GM23338 (cell line): ENCODE results near the gene TBCC. TPM values are rescaled to one million over a fixed set of nuclear protein-coding genes. Genes with fewer than 3 reads are reported as not detected.

Source experiments
- ATAC-seq: fragments of 200-7000 bp; cut with Tn5 transposase; 3 replicates; pipeline ENCODE4 v1.9.1; 2020
- DNase-seq: peaks from one replicate; pipeline ENCODE4 v3.0.0-alpha.2; 2015; ENCODE audit warnings: low spot score
- H2AFZ ChIP-seq: fragments of 200-600 bp; sonication (generic); 2 replicates; pipeline ENCODE4 v1.8.0; 2016; ENCODE audit warnings: antibody characterized with exemption, mild to moderate bottlenecking, moderate library complexity
- H3F3A ChIP-seq: fragments of 200-600 bp; sonication (generic); replicated peaks from 2 replicates; pipeline ENCODE4 v1.8.0; 2017; ENCODE audit warnings: antibody characterized with exemption, mixed run types, low read depth
- H3K27ac ChIP-seq: fragments of 200-600 bp; sonication (generic); 2 replicates; pipeline ENCODE4 v1.6.1; 2016; ENCODE audit warnings: low read depth
- H3K27me3 ChIP-seq: fragments of 200-600 bp; sonication (generic); 2 replicates; pipeline ENCODE4 v1.8.0; 2016; ENCODE audit warnings: mild to moderate bottlenecking, mixed run types, moderate library complexity; ENCODE audit not compliant: insufficient read depth
- H3K36me3 ChIP-seq: fragments of 200-600 bp; sonication (generic); 2 replicates; pipeline ENCODE4 v1.8.0; 2016; ENCODE audit warnings: mild to moderate bottlenecking; ENCODE audit not compliant: insufficient read depth
- H3K4me1 ChIP-seq: fragments of 200-600 bp; sonication (generic); 2 replicates; pipeline ENCODE4 v1.8.0; 2016; ENCODE audit warnings: mild to moderate bottlenecking, moderate library complexity; ENCODE audit not compliant: insufficient read depth
- H3K4me2 ChIP-seq: fragments of 200-600 bp; sonication (generic); 2 replicates; pipeline ENCODE4 v1.7.1; 2017; ENCODE audit warnings: mixed run types
- H3K4me3 ChIP-seq: fragments of 200-600 bp; sonication (generic); 2 replicates; pipeline ENCODE4 v1.6.1; 2016; ENCODE audit warnings: mixed run types
- H3K79me2 ChIP-seq: fragments of 200-600 bp; sonication (generic); replicated peaks from 2 replicates; pipeline ENCODE4 v1.8.0; 2017; ENCODE audit warnings: mild to moderate bottlenecking; ENCODE audit not compliant: insufficient read depth
- H3K9me2 ChIP-seq: fragments of 200-600 bp; sonication (generic); 2 replicates; pipeline ENCODE4 v1.8.0; 2017; ENCODE audit not compliant: insufficient read depth
- H4K20me1 ChIP-seq: fragments of 200-600 bp; sonication (generic); replicated peaks from 2 replicates; pipeline ENCODE4 v1.8.0; 2017; ENCODE audit warnings: mild to moderate bottlenecking; ENCODE audit not compliant: insufficient read depth
- H3K27ac Mint-ChIP-seq: 2 replicates; pipeline ENCODE4 v1.8.0; 2020; ENCODE audit warnings: inconsistent platforms, mild to moderate bottlenecking, moderate library complexity, mixed read lengths
- H3K27me3 Mint-ChIP-seq: 3 replicates; pipeline ENCODE4 v1.8.0; 2022; ENCODE audit warnings: low read depth, mild to moderate bottlenecking, moderate library complexity, mixed read lengths, inconsistent platforms; ENCODE audit not compliant: insufficient read depth, poor library complexity
- H3K36me3 Mint-ChIP-seq: 3 replicates; pipeline ENCODE4 v1.8.0; 2021; ENCODE audit warnings: low read depth, mild to moderate bottlenecking, inconsistent platforms, moderate library complexity, mixed read lengths
- H3K4me1 Mint-ChIP-seq: 3 replicates; pipeline ENCODE4 v1.8.0; 2020; ENCODE audit warnings: mild to moderate bottlenecking, inconsistent platforms, mixed read lengths
- H3K4me3 Mint-ChIP-seq: 3 replicates; pipeline ENCODE4 v1.8.0; 2021; ENCODE audit warnings: moderate library complexity, mild to moderate bottlenecking, inconsistent platforms, mixed read lengths
- H3K9me3 Mint-ChIP-seq: 3 replicates; pipeline ENCODE4 v1.8.0; 2020; ENCODE audit warnings: moderate library complexity, mild to moderate bottlenecking, inconsistent platforms, mixed read lengths
- CREB1 ChIP-seq: fragments of 250-450 bp; sonication (Bioruptor Pico); IDR thresholded peaks from 2 replicates; pipeline ENCODE4 v1.5.0; 2020; ENCODE audit warnings: low read depth, mild to moderate bottlenecking, moderate library complexity
- EZH2 ChIP-seq: fragments of 200-600 bp; sonication (generic); IDR thresholded peaks from one replicate; pipeline ENCODE4 v1.8.0; 2017; ENCODE audit warnings: antibody characterized with exemption, mild to moderate bottlenecking, low read depth; ENCODE audit not compliant: unreplicated experiment
- EZH2phosphoT487 ChIP-seq: fragments of 200-600 bp; sonication (generic); IDR thresholded peaks from one replicate; pipeline ENCODE4 v1.8.1; 2018; ENCODE audit warnings: antibody characterized with exemption; ENCODE audit not compliant: unreplicated experiment
- JUNB ChIP-seq: IDR thresholded peaks from one replicate; pipeline ENCODE4 v1.6.1; 2016; ENCODE audit warnings: antibody characterized with exemption; ENCODE audit not compliant: unreplicated experiment
- NANOG ChIP-seq: IDR thresholded peaks from 2 replicates; pipeline ENCODE4 v1.6.1; 2016; ENCODE audit warnings: antibody characterized with exemption, borderline replicate concordance
- POLR2AphosphoS5 ChIP-seq: IDR thresholded peaks from 2 replicates; pipeline ENCODE4 v1.6.1; 2016; ENCODE audit warnings: antibody characterized with exemption, low read depth
- REST ChIP-seq: IDR thresholded peaks from one replicate; pipeline ENCODE4 v1.6.1; 2018; ENCODE audit warnings: antibody characterized with exemption; ENCODE audit not compliant: unreplicated experiment
- STAT1 ChIP-seq: IDR thresholded peaks from one replicate; pipeline ENCODE4 v1.6.1; 2016; ENCODE audit warnings: antibody characterized with exemption; ENCODE audit not compliant: unreplicated experiment
- ZNF114 ChIP-seq: fragments of 250-450 bp; sonication (Bioruptor Pico); IDR thresholded peaks from 2 replicates; pipeline ENCODE4 v1.5.0; 2020; ENCODE audit warnings: mild to moderate bottlenecking, moderate library complexity
- ZNF331 ChIP-seq: fragments of 250-450 bp; sonication (Bioruptor Pico); IDR thresholded peaks from 2 replicates; pipeline ENCODE4 v1.5.0; 2020; ENCODE audit warnings: low read depth, mild to moderate bottlenecking, moderate library complexity
- polyA plus RNA-seq: library from polyadenylated mRNA; unstranded; fragments of >200 nt; fragmentation: Nextera tagmentation; extraction: Ambion mirVana; gene quantifications from 2 replicates; pipeline ENCODE4 v1.2.1, GENCODE V29; 2016
- total RNA-seq: library from RNA; depleted of rRNA; stranded (reverse); fragments of >200 nt; shearing (Covaris generic); gene quantifications from 2 replicates; pipeline ENCODE4 v1.2.3, GENCODE V29; 2014
- TF ChIP-seq, protein P1 (sequence below): fragments of 250-450 bp; sonication (Bioruptor Pico); IDR thresholded peaks from 2 replicates; pipeline ENCODE4 v1.5.0; 2020; ENCODE audit warnings: mild to moderate bottlenecking, moderate library complexity
- TF ChIP-seq, protein P2 (sequence below): IDR thresholded peaks from 2 replicates; pipeline ENCODE4 v1.6.1; 2016; ENCODE audit warnings: antibody characterized with exemption
- TF ChIP-seq, protein P3 (sequence below), 2 experiments: fragments of 200-600 bp in 1 of 2; sonication (generic) in 1 of 2; conservative IDR thresholded peaks; 2 replicates each; pipeline versions ENCODE4 v1.5.1 to v1.6.1; 2016 to 2017; ENCODE audit warnings: antibody characterized with exemption in 2 of 2, low read depth in 2 of 2, mild to moderate bottlenecking in 2 of 2, moderate library complexity in 1 of 2

TBCC gene
- total and polyA plus RNA-seq, 2 experiments from 2014 or later, result 45.0 to 48.3 TPM

GRCh38 chr6:42694586-42694985 is 51.3 kb downstream of the TBCC start:
- H3K36me3 Mint-ChIP-seq, result peaks cover 31% of the 10 kb centered on the region
- H3K27ac ChIP-seq, result no peak overlapping the region
- no peak for TF ChIP-seq NANOG
- TF ChIP-seq, protein P1, sequence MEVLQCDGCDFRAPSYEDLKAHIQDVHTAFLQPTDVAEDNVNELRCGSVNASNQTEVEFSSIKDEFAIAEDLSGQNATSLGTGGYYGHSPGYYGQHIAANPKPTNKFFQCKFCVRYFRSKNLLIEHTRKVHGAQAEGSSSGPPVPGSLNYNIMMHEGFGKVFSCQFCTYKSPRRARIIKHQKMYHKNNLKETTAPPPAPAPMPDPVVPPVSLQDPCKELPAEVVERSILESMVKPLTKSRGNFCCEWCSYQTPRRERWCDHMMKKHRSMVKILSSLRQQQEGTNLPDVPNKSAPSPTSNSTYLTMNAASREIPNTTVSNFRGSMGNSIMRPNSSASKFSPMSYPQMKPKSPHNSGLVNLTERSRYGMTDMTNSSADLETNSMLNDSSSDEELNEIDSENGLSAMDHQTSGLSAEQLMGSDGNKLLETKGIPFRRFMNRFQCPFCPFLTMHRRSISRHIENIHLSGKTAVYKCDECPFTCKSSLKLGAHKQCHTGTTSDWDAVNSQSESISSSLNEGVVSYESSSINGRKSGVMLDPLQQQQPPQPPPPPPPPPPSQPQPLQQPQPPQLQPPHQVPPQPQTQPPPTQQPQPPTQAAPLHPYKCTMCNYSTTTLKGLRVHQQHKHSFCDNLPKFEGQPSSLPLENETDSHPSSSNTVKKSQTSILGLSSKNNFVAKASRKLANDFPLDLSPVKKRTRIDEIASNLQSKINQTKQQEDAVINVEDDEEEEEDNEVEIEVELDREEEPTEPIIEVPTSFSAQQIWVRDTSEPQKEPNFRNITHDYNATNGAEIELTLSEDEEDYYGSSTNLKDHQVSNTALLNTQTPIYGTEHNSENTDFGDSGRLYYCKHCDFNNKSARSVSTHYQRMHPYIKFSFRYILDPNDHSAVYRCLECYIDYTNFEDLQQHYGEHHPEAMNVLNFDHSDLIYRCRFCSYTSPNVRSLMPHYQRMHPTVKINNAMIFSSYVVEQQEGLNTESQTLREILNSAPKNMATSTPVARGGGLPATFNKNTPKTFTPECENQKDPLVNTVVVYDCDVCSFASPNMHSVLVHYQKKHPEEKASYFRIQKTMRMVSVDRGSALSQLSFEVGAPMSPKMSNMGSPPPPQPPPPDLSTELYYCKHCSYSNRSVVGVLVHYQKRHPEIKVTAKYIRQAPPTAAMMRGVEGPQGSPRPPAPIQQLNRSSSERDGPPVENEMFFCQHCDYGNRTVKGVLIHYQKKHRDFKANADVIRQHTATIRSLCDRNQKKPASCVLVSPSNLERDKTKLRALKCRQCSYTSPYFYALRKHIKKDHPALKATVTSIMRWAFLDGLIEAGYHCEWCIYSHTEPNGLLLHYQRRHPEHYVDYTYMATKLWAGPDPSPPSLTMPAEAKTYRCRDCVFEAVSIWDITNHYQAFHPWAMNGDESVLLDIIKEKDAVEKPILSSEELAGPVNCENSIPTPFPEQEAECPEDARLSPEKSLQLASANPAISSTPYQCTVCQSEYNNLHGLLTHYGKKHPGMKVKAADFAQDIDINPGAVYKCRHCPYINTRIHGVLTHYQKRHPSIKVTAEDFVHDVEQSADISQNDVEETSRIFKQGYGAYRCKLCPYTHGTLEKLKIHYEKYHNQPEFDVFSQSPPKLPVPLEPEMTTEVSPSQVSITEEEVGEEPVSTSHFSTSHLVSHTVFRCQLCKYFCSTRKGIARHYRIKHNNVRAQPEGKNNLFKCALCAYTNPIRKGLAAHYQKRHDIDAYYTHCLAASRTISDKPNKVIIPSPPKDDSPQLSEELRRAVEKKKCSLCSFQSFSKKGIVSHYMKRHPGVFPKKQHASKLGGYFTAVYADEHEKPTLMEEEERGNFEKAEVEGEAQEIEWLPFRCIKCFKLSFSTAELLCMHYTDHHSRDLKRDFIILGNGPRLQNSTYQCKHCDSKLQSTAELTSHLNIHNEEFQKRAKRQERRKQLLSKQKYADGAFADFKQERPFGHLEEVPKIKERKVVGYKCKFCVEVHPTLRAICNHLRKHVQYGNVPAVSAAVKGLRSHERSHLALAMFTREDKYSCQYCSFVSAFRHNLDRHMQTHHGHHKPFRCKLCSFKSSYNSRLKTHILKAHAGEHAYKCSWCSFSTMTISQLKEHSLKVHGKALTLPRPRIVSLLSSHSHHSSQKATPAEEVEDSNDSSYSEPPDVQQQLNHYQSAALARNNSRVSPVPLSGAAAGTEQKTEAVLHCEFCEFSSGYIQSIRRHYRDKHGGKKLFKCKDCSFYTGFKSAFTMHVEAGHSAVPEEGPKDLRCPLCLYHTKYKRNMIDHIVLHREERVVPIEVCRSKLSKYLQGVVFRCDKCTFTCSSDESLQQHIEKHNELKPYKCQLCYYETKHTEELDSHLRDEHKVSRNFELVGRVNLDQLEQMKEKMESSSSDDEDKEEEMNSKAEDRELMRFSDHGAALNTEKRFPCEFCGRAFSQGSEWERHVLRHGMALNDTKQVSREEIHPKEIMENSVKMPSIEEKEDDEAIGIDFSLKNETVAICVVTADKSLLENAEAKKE (CRISPR knock-in tag), result no peak
- no peak for TF ChIP-seq ZNF331 (CRISPR knock-in tag)
- TF ChIP-seq CREB1 (CRISPR knock-in tag), result no peak
- TF ChIP-seq POLR2AphosphoS5, result no peak
- TF ChIP-seq EZH2, result no peak
- no peak for TF ChIP-seq ZNF114 (CRISPR knock-in tag)
- no peak for TF ChIP-seq JUNB
- TF ChIP-seq, protein P2, sequence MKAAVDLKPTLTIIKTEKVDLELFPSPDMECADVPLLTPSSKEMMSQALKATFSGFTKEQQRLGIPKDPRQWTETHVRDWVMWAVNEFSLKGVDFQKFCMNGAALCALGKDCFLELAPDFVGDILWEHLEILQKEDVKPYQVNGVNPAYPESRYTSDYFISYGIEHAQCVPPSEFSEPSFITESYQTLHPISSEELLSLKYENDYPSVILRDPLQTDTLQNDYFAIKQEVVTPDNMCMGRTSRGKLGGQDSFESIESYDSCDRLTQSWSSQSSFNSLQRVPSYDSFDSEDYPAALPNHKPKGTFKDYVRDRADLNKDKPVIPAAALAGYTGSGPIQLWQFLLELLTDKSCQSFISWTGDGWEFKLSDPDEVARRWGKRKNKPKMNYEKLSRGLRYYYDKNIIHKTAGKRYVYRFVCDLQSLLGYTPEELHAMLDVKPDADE, result no peak
- no peak for TF ChIP-seq REST
- TF ChIP-seq, protein P3, sequence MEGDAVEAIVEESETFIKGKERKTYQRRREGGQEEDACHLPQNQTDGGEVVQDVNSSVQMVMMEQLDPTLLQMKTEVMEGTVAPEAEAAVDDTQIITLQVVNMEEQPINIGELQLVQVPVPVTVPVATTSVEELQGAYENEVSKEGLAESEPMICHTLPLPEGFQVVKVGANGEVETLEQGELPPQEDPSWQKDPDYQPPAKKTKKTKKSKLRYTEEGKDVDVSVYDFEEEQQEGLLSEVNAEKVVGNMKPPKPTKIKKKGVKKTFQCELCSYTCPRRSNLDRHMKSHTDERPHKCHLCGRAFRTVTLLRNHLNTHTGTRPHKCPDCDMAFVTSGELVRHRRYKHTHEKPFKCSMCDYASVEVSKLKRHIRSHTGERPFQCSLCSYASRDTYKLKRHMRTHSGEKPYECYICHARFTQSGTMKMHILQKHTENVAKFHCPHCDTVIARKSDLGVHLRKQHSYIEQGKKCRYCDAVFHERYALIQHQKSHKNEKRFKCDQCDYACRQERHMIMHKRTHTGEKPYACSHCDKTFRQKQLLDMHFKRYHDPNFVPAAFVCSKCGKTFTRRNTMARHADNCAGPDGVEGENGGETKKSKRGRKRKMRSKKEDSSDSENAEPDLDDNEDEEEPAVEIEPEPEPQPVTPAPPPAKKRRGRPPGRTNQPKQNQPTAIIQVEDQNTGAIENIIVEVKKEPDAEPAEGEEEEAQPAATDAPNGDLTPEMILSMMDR (conservative IDR thresholded peaks at IDR 0.05; ENCODE audit: low read depth in 2 of 2), result no peak
- TF ChIP-seq STAT1, result no peak
- TF ChIP-seq EZH2phosphoT487, result no peak

More at GRCh38 chr6:42694586-42694985, 51.3 kb downstream of the TBCC start:
- H3K27me3 Mint-ChIP-seq, result peaks cover 9% of the 10 kb centered on the region
- no peak overlapping the region for H3K4me3 Mint-ChIP-seq
- Histone ChIP-seq H2AFZ (no peak overlapping the region), H3K4me3 (no peak overlapping the region), H3K9me2 (no peaks in the 10 kb centered on the region), H3K36me3 (peaks cover 25% of the 10 kb centered on the region; the same call in 1 of the 2 replicates), H3K4me1 (no peaks in the 10 kb centered on the region), H3K79me2 (no peaks in the 10 kb centered on the region), H3K4me2 (no peak overlapping the region), H3F3A (no peaks in the 10 kb centered on the region), H3K27me3 (no peaks in the 10 kb centered on the region), H4K20me1 (no peaks in the 10 kb centered on the region)
- H3K27ac Mint-ChIP-seq, result no peak overlapping the region
- no peak for DNase-seq
- no peaks in the 10 kb centered on the region for H3K9me3 Mint-ChIP-seq
- no peaks in the 10 kb centered on the region for H3K4me1 Mint-ChIP-seq
- no peak for ATAC-seq
